ENCODE measurements around the gene COL28A1. TPM values are rescaled to one million over a fixed set of nuclear protein-coding genes. Genes with fewer than 3 reads are reported as not detected.

COL28A1 gene
- total and polyA plus RNA-seq, 2 of the 13 experiments (the other 11 are each of a cell fraction or from before 2014, with no cell fraction given), result 0.07 to 0.15 TPM

DNA sequence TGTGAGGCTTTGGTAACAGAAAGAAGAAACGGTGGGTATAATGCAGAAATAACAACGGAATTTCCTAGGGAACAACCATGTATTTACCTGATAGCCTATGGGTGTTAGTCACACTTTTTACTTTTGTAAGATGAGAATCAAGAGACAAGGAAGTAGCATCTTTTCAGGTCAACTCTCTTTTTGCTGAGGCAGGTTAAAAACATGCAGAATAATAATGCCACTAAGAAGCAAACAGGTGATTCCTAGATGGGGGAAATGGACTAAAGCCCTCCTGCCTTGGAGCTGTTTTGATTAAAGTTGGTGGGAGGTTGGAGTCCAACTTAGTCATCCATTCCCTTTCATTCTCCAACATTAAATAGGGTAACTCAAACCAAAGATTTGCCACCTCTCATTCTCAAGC is 2.0 kb upstream of the COL28A1 start:
- in situ Hi-C loops (cut with HindIII; ENCODE audit: extremely low pct_ligation_motif_present, low pct_unique_long_range_greater_than_20kb) (loop anchor here (5.0 kb wide), 1 partner anchor 110 kb away; no protein-coding TSS in a partner anchor), intact Hi-C loops (cut with micrococcal nuclease; ENCODE audit: unreplicated experiment) (loop anchor here (10.0 kb wide), 1 partner anchor 433 kb away; no protein-coding TSS in a partner anchor)
- Histone ChIP-seq H3K36me3 (replicated peaks in 1 of 2; ENCODE audit: control insufficient read depth in 1 of 2, insufficient read depth in 2 of 2, low read length in 2 of 2) (no peaks in the 10 kb centered on the region), H2AFZ (ENCODE audit: low read length) (no peak overlapping the region), H3K79me2 (ENCODE audit: insufficient read depth, low read length) (no peaks in the 10 kb centered on the region), H3K4me2 (ENCODE audit: low read depth, low read length) (no peak overlapping the region), H3K27ac (ENCODE audit: extremely low read length, insufficient read depth, low read length) (no peak overlapping the region), H3K9ac (ENCODE audit: insufficient read depth, low read depth, low read length) (no peak overlapping the region), H4K20me1 (ENCODE audit: insufficient read depth, low read length) (no peaks in the 10 kb centered on the region), H3K4me3 (replicated peaks in 1 of 3; ENCODE audit: insufficient read depth in 1 of 3, low read depth in 2 of 3, low read length in 3 of 3) (no peak overlapping the region), H3K9me3 (ENCODE audit: low read length) (no peaks in the 10 kb centered on the region), H3K4me1 (ENCODE audit: insufficient read depth, low read length) (peaks cover 14% of the 10 kb centered on the region), H3K27me3 (ENCODE audit: control insufficient read depth in 1 of 2, insufficient read depth in 2 of 2, low read length in 2 of 2) (no peaks in the 10 kb centered on the region)
- no peak for DNase-seq (ENCODE audit: low spot score)
- ChIA-PET CTCF (ENCODE audit: low intra/inter-chr PET ratio, low total read pairs) (no interaction called here), POLR2A (no interaction called here)
- no peak for ATAC-seq
- 56% methylated on average over 2 of the region's 2 CpGs for WGBS (ENCODE audit: low lambda C conversion rate)
- peak; percentile 10 to 55; a peak in 2 of 4 replicates for TF ChIP-seq MAFK (conservative IDR thresholded peaks at IDR 0.05 in 1 of 2, IDR thresholded peaks at IDR 0.05 in 1 of 2; ENCODE audit: low read length in 2 of 2)
- TF ChIP-seq FOXJ3 (CRISPR knock-in tag; IDR thresholded peaks at IDR 0.05; ENCODE audit: borderline replicate concordance), result no peak
- no peak for TF ChIP-seq ZNF550 (CRISPR knock-in tag; IDR thresholded peaks at IDR 0.05; ENCODE audit: borderline replicate concordance)
- TF ChIP-seq, protein P1, sequence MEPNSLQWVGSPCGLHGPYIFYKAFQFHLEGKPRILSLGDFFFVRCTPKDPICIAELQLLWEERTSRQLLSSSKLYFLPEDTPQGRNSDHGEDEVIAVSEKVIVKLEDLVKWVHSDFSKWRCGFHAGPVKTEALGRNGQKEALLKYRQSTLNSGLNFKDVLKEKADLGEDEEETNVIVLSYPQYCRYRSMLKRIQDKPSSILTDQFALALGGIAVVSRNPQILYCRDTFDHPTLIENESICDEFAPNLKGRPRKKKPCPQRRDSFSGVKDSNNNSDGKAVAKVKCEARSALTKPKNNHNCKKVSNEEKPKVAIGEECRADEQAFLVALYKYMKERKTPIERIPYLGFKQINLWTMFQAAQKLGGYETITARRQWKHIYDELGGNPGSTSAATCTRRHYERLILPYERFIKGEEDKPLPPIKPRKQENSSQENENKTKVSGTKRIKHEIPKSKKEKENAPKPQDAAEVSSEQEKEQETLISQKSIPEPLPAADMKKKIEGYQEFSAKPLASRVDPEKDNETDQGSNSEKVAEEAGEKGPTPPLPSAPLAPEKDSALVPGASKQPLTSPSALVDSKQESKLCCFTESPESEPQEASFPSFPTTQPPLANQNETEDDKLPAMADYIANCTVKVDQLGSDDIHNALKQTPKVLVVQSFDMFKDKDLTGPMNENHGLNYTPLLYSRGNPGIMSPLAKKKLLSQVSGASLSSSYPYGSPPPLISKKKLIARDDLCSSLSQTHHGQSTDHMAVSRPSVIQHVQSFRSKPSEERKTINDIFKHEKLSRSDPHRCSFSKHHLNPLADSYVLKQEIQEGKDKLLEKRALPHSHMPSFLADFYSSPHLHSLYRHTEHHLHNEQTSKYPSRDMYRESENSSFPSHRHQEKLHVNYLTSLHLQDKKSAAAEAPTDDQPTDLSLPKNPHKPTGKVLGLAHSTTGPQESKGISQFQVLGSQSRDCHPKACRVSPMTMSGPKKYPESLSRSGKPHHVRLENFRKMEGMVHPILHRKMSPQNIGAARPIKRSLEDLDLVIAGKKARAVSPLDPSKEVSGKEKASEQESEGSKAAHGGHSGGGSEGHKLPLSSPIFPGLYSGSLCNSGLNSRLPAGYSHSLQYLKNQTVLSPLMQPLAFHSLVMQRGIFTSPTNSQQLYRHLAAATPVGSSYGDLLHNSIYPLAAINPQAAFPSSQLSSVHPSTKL (CRISPR knock-in tag; IDR thresholded peaks at IDR 0.05), result no peak
- no peak for TF ChIP-seq ARID2 (CRISPR knock-in tag; IDR thresholded peaks at IDR 0.05; ENCODE audit: borderline replicate concordance)
- TF ChIP-seq, protein P2, sequence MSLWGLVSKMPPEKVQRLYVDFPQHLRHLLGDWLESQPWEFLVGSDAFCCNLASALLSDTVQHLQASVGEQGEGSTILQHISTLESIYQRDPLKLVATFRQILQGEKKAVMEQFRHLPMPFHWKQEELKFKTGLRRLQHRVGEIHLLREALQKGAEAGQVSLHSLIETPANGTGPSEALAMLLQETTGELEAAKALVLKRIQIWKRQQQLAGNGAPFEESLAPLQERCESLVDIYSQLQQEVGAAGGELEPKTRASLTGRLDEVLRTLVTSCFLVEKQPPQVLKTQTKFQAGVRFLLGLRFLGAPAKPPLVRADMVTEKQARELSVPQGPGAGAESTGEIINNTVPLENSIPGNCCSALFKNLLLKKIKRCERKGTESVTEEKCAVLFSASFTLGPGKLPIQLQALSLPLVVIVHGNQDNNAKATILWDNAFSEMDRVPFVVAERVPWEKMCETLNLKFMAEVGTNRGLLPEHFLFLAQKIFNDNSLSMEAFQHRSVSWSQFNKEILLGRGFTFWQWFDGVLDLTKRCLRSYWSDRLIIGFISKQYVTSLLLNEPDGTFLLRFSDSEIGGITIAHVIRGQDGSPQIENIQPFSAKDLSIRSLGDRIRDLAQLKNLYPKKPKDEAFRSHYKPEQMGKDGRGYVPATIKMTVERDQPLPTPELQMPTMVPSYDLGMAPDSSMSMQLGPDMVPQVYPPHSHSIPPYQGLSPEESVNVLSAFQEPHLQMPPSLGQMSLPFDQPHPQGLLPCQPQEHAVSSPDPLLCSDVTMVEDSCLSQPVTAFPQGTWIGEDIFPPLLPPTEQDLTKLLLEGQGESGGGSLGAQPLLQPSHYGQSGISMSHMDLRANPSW (CRISPR knock-in tag; IDR thresholded peaks at IDR 0.05; ENCODE audit: borderline replicate concordance), result no peak
- TF ChIP-seq, protein P3, sequence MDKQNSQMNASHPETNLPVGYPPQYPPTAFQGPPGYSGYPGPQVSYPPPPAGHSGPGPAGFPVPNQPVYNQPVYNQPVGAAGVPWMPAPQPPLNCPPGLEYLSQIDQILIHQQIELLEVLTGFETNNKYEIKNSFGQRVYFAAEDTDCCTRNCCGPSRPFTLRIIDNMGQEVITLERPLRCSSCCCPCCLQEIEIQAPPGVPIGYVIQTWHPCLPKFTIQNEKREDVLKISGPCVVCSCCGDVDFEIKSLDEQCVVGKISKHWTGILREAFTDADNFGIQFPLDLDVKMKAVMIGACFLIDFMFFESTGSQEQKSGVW (CRISPR knock-in tag; IDR thresholded peaks at IDR 0.05; ENCODE audit: borderline replicate concordance), result no peak
- TF ChIP-seq MAFF (IDR thresholded peaks at IDR 0.05; ENCODE audit: low read depth, low read length), result peak; percentile 27; the same call in 1 of the 2 replicates
- TF ChIP-seq FOXA1 (IDR thresholded peaks at IDR 0.05), result no peak
- TF ChIP-seq FOXA1 (CRISPR knock-in tag; IDR thresholded peaks at IDR 0.05), result no peak
- no peak for FAIRE-seq
- BruUV-seq (replicated peaks), result no TSS peak

Measured in HepG2 (cell line).